HG02642 (cell line): ENCODE results near the gene UPF2.
"Not testable (repeated sequence)": the region's sequence is repeated elsewhere in the genome, so short reads cannot be mapped to it uniquely, and the experiment has no call there.

ENCODE experiments used
- ATAC-seq: cut with Tn5 transposase; IDR thresholded peaks from one replicate; pipeline ENCODE4 v1.9.1; 2021; ENCODE audit warnings: mild to moderate bottlenecking; ENCODE audit not compliant: unreplicated experiment, poor library complexity

UPF2 gene

GRCh38 chr10:11909618-11910017 lies 133.0 kb downstream of the UPF2 start:
- no peak for ATAC-seq

- ATAC-seq, result no peak
Observed at GRCh38 chr10:11908991-11909390, 133.6 kb downstream of the UPF2 start.

- no peak for ATAC-seq
Observed at GRCh38 chr10:11908536-11908935, 134.1 kb downstream of the UPF2 start.

- no peak for ATAC-seq
Observed at GRCh38 chr10:11907914-11908313, 134.7 kb downstream of the UPF2 start.

- no peak for ATAC-seq
Observed at GRCh38 chr10:11906714-11907113, 135.9 kb downstream of the UPF2 start.

- ATAC-seq, result no peak
Observed at GRCh38 chr10:11902646-11903045, 140.0 kb downstream of the UPF2 start.

GRCh38 chr10:11901833-11902475 lies 140.7 kb downstream of the UPF2 start:
- ATAC-seq, result no peak

- no peak for ATAC-seq
Observed at GRCh38 chr10:11901454-11901832, 141.2 kb downstream of the UPF2 start.

- ATAC-seq, result no peak
Observed at GRCh38 chr10:11901036-11901301, 141.6 kb downstream of the UPF2 start.

GRCh38 chr10:11899067-11899876 lies 143.3 kb downstream of the UPF2 start:
- no peak for ATAC-seq

- no peak for ATAC-seq
Observed at GRCh38 chr10:11898372-11899066, 144.1 kb downstream of the UPF2 start.

- no peak for ATAC-seq
Observed at GRCh38 chr10:11898033-11898371, 144.6 kb downstream of the UPF2 start.

GRCh38 chr10:11896549-11897200 lies 145.9 kb downstream of the UPF2 start:
- ATAC-seq, result no peak

- ATAC-seq, result no peak
Observed at GRCh38 chr10:11895598-11895997, 147.0 kb downstream of the UPF2 start.

GRCh38 chr10:11895108-11895466 lies 147.5 kb downstream of the UPF2 start:
- ATAC-seq, result no peak

- ATAC-seq, result no peak
Observed at GRCh38 chr10:11894381-11895107, 148.1 kb downstream of the UPF2 start.

GRCh38 chr10:11893749-11894278 lies 148.8 kb downstream of the UPF2 start:
- ATAC-seq, result no peak

GRCh38 chr10:11891776-11892486 lies 150.7 kb downstream of the UPF2 start:
- ATAC-seq, result no peak

GRCh38 chr10:11889263-11889662 lies 153.3 kb downstream of the UPF2 start:
- not testable (repeated sequence) for ATAC-seq
